Activated CD4-positive, alpha-beta memory T cell treated with anti-CD3 and anti-CD28 coated beads, Interleukin-2, amount 10 ng/mL, durations not matched to agents 7 days and 5 days (primary cell): Measurements from ENCODE around the gene TXLNB. TPM values are rescaled to one million over a fixed set of nuclear protein-coding genes. Genes with fewer than 3 reads are reported as not detected.

ENCODE experiments used
- CTCF ChIA-PET: fragments of 350-600 bp; sonication (Branson Sonifier 250); formaldehyde crosslinking; loops from one replicate; lab custom pipeline; 2021; ENCODE audit warnings: antibody characterized with exemption, inconsistent platforms; lab: Charles Lee
- POLR2A ChIA-PET: fragments of 350-600 bp; sonication (Branson Sonifier 250); formaldehyde crosslinking; loops from one replicate; lab custom pipeline; 2021; ENCODE audit warnings: antibody characterized with exemption; lab: Charles Lee
- DNase-seq: peaks from one replicate; pipeline ENCODE4 v3.0.0-alpha.2; 2020
- H3K27ac Mint-ChIP-seq: one replicate; pipeline ENCODE4 v1.8.0; 2021; ENCODE audit warnings: mild to moderate bottlenecking, mixed read lengths
- H3K27me3 Mint-ChIP-seq: one replicate; pipeline ENCODE4 v1.8.0; 2021; ENCODE audit warnings: mixed read lengths
- H3K36me3 Mint-ChIP-seq: one replicate; pipeline ENCODE4 v1.8.0; 2021; ENCODE audit warnings: low read depth, mixed read lengths
- H3K4me1 Mint-ChIP-seq: one replicate; pipeline ENCODE4 v1.8.0; 2021; ENCODE audit warnings: mixed read lengths
- H3K4me3 Mint-ChIP-seq: one replicate; pipeline ENCODE4 v1.8.0; 2021; ENCODE audit warnings: mild to moderate bottlenecking, mixed read lengths
- H3K9me3 Mint-ChIP-seq: one replicate; pipeline ENCODE4 v1.8.0; 2021; ENCODE audit warnings: mixed read lengths
- total RNA-seq, 2 experiments: library from RNA; stranded (reverse); gene quantifications; one replicate each; pipeline ENCODE4 v1.2.3, GENCODE V29; 2021

Gene TXLNB
- total RNA-seq, 2 experiments from 2014 or later: 0.60 to 0.90 TPM

- no peaks in the 10 kb centered on the region for H3K27me3 Mint-ChIP-seq
- H3K27ac Mint-ChIP-seq: no peak overlapping the region
- ChIA-PET CTCF (interaction anchor here (1.2 to 1.9 kb wide), 2 partner anchors 35 to 37 kb away, joined by 3 to 5 read pairs; partner anchors contain the start of gene TXLNB), POLR2A (interaction anchor here (1.6 to 3.4 kb wide), 2 partner anchors 36 to 106 kb away, joined by 3 to 8 read pairs; no protein-coding TSS in a partner anchor)
- DNase-seq: no peak
- H3K9me3 Mint-ChIP-seq: peaks cover 20% of the 10 kb centered on the region
- H3K4me3 Mint-ChIP-seq: no peak overlapping the region
- H3K4me1 Mint-ChIP-seq: peaks cover 31% of the 10 kb centered on the region
- H3K36me3 Mint-ChIP-seq: peaks cover 22% of the 10 kb centered on the region
These were observed 35.2 kb upstream of the TXLNB start for GRCh38 chr6:139327038-139327437.

DNA sequence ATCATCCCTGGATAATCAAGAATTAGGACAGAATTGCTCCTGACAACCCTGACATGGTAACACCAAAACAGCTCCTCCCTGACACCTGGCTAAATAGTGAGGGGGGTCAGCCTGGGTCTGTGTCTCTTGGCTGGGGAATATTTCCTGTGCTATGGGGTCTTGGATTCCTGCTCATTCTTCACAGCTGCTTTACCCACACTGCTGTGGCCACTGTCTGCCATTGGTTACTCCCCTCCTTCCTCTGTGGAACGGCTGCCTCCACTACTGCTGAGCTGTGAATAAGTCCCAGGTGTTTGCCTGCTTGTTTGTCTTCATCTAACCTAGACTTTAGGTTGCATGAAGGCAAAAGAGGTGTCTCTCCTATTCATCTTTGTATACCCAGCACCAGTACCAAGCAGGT, 33.9 kb upstream of the TXLNB start:
- Mint-ChIP-seq H3K27ac (peak overlapping the region; percentile 41), H3K4me1 (peaks cover 31% of the 10 kb centered on the region), H3K36me3 (peaks cover 22% of the 10 kb centered on the region), H3K27me3 (no peaks in the 10 kb centered on the region), H3K4me3 (no peak overlapping the region), H3K9me3 (peaks cover 22% of the 10 kb centered on the region)
- ChIA-PET POLR2A (interaction anchor here (0.9 to 1.3 kb wide), 3 partner anchors 34 to 205 kb away, joined by 3 to 4 read pairs (median 3); partner anchors contain the start of gene TXLNB), CTCF (interaction anchor here (1.0 to 1.9 kb wide), 3 partner anchors 10 to 75 kb away, joined by 3 to 5 read pairs (median 4); partner anchors contain the start of gene TXLNB)
- DNase-seq: no peak

DNA sequence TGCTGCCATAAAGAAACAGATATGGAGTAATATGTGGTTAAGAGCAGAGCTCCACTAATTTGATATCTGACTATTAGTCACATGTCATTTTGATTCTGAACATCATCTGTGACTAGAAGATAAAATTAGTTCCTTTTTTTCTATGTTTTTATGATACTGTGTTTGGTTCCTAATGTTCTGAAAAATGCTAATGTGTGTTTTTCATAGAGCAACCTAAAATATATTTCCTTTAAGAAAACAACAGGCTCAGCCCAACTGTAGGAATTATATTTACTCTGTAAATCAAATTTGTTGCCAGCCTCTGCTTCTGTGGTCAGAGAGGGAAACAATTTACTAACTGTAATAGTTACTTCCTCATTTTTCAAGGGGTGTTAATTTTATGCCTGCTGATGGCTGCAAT, 33.3 kb upstream of the TXLNB start:
- H3K27ac Mint-ChIP-seq: peak overlapping the region; percentile 16
- ChIA-PET CTCF (interaction anchor here (1.0 to 2.1 kb wide), 4 partner anchors 11 to 106 kb away, joined by 3 to 15 read pairs (median 4); partner anchors contain the start of gene TXLNB), POLR2A (interaction anchor here (0.9 to 2.7 kb wide), 6 partner anchors 11 to 206 kb away, joined by 3 to 6 read pairs (median 5); partner anchors contain the start of gene TXLNB)
- no peak for DNase-seq
- no peaks in the 10 kb centered on the region for H3K27me3 Mint-ChIP-seq
- H3K9me3 Mint-ChIP-seq: peaks cover 22% of the 10 kb centered on the region
- peaks cover 31% of the 10 kb centered on the region for H3K4me1 Mint-ChIP-seq
- H3K4me3 Mint-ChIP-seq: no peak overlapping the region
- H3K36me3 Mint-ChIP-seq: peaks cover 22% of the 10 kb centered on the region

DNA sequence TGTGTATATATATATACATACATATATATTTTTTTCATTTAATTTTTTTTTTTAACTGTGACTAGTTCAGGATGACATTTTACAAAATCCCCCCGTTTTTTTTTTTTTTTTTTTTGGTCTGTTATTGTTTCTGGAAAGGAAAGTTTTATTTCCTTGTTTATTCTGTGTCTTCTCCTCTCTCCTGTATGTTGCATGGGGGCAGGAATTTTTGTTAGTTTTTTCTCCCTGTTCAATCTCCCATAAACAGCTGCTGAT, 32.4 kb upstream of the TXLNB start:
- Mint-ChIP-seq H3K27ac (peak overlapping the region; percentile 96), H3K27me3 (no peaks in the 10 kb centered on the region), H3K4me3 (no peak overlapping the region), H3K9me3 (peaks cover 22% of the 10 kb centered on the region), H3K4me1 (peaks cover 31% of the 10 kb centered on the region), H3K36me3 (peaks cover 22% of the 10 kb centered on the region)
- ChIA-PET CTCF (interaction anchor here (0.8 to 2.1 kb wide), 8 partner anchors 12 to 193 kb away, joined by 3 to 17 read pairs (median 3); partner anchors contain the start of gene TXLNB), POLR2A (interaction anchor here (0.6 to 2.7 kb wide), 19 partner anchors 10 to 406 kb away, joined by 3 to 55 read pairs (median 4); partner anchors contain the start of genes CITED2, HECA and TXLNB)
- DNase-seq: no peak

GRCh38 chr6:139323511-139324300, 31.9 kb upstream of the TXLNB start:
- ChIA-PET POLR2A (interaction anchor here (0.6 to 2.7 kb wide), 19 partner anchors 10 to 406 kb away, joined by 3 to 55 read pairs (median 4); partner anchors contain the start of genes CITED2, HECA and TXLNB), CTCF (interaction anchor here (0.8 to 2.1 kb wide), 10 partner anchors 12 to 193 kb away, joined by 3 to 17 read pairs (median 3); partner anchors contain the start of gene TXLNB)
- Mint-ChIP-seq H3K27ac (peak overlapping the region; percentile 96), H3K36me3 (peaks cover 22% of the 10 kb centered on the region), H3K4me1 (peaks cover 31% of the 10 kb centered on the region), H3K9me3 (peaks cover 22% of the 10 kb centered on the region), H3K4me3 (peak overlapping the region; percentile 70), H3K27me3 (no peaks in the 10 kb centered on the region)
- peak; percentile 81 for DNase-seq

DNA sequence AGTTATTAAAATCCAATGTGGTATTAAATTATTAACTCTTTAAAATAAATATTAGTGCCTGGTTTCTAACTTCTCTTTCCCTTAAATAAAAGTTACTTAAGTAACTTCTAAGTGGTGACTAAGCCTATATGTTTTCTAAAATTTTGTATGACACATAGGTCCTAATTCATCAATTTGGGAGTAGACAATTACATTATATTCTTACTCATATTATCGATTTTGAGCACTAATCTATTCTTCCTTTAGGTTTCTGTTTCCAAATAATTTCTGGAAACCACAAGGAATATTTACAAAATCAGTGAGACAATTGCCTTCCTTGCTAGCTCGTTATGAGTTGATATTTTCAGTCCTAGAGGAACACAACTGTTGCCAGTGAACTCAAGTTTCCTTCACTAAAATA, 28.3 kb upstream of the TXLNB start:
- no peaks in the 10 kb centered on the region for H3K27me3 Mint-ChIP-seq
- ChIA-PET CTCF (interaction anchor here (1.4 kb wide), 1 partner anchor 195 kb away, joined by 5 read pairs; no protein-coding TSS in a partner anchor), POLR2A (interaction anchor here (0.6 kb wide), 1 partner anchor 334 kb away, joined by 3 read pairs; no protein-coding TSS in a partner anchor)
- no peak overlapping the region for H3K4me3 Mint-ChIP-seq
- DNase-seq: no peak
- H3K4me1 Mint-ChIP-seq: peaks cover 18% of the 10 kb centered on the region
- H3K9me3 Mint-ChIP-seq: peaks cover 20% of the 10 kb centered on the region
- H3K36me3 Mint-ChIP-seq: peaks cover 22% of the 10 kb centered on the region
- H3K27ac Mint-ChIP-seq: no peak overlapping the region

DNA sequence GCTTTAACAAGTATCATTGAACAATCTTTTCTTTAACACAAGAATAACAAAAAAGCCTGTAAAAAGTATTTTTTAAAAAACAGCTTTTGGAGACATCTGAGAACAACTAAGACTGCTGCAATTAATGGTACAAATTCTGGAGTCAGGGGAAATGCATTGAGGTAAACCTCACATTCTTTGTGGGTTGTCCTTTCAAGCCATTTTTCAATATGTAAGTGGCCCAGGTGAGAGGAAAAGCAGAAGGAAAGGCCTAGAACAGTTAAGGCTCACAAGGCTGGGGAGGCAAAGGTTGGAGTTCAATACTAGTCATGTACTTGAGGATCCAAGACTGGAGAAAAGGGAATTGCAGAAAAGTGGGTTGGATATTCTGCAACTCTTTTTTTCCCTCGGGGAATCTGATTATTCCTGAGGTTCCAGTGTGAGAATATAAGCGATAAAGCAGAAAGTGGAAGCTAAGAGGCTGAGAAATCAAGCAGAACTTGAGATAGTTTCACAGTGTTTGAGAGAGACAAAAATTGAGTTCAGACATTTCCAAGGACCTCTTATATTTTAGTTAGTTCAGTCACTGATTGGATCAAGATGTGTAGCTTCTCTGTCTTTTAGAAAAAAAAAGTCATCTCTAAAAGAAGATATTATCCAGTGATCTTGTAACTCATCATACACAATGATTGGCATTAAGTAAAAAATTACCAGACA, 25.0 kb upstream of the TXLNB start:
- H3K36me3 Mint-ChIP-seq: peaks cover 5% of the 10 kb centered on the region
- ChIA-PET POLR2A (interaction anchor here (1.0 kb wide), 1 partner anchor 25 kb away, joined by 4 read pairs; the partner anchor contains the start of gene TXLNB), CTCF (no interaction called here)
- no peak overlapping the region for H3K4me3 Mint-ChIP-seq
- peaks cover 6% of the 10 kb centered on the region for H3K9me3 Mint-ChIP-seq
- DNase-seq: no peak
- H3K27ac Mint-ChIP-seq: no peak overlapping the region
- no peaks in the 10 kb centered on the region for H3K4me1 Mint-ChIP-seq
- no peaks in the 10 kb centered on the region for H3K27me3 Mint-ChIP-seq

- ChIA-PET CTCF (interaction anchor here (0.7 to 1.0 kb wide), 2 partner anchors 22 to 198 kb away, joined by 3 read pairs; no protein-coding TSS in a partner anchor), POLR2A (interaction anchor here (1.3 kb wide), 1 partner anchor 10 kb away, joined by 6 read pairs; no protein-coding TSS in a partner anchor)
- no peaks in the 10 kb centered on the region for H3K27me3 Mint-ChIP-seq
- H3K4me3 Mint-ChIP-seq: no peak overlapping the region
- no peak for DNase-seq
- H3K27ac Mint-ChIP-seq: no peak overlapping the region
- H3K9me3 Mint-ChIP-seq: peaks cover 6% of the 10 kb centered on the region
- peaks cover 5% of the 10 kb centered on the region for H3K36me3 Mint-ChIP-seq
- no peaks in the 10 kb centered on the region for H3K4me1 Mint-ChIP-seq
These were observed 22.2 kb upstream of the TXLNB start for GRCh38 chr6:139313784-139314545.

GRCh38 chr6:139313229-139313628, 21.4 kb upstream of the TXLNB start:
- H3K9me3 Mint-ChIP-seq: peaks cover 2% of the 10 kb centered on the region
- no peak for DNase-seq
- POLR2A ChIA-PET: interaction anchor here (0.7 kb wide), 1 partner anchor 50 kb away, joined by 3 read pairs; no protein-coding TSS in a partner anchor
- no peaks in the 10 kb centered on the region for H3K27me3 Mint-ChIP-seq
- H3K4me1 Mint-ChIP-seq: peaks cover 2% of the 10 kb centered on the region
- no peak overlapping the region for H3K27ac Mint-ChIP-seq
- CTCF ChIA-PET: interaction anchor here (0.7 to 1.0 kb wide), 2 partner anchors 21 to 197 kb away, joined by 3 read pairs; no protein-coding TSS in a partner anchor
- H3K36me3 Mint-ChIP-seq: peaks cover 5% of the 10 kb centered on the region
- no peak overlapping the region for H3K4me3 Mint-ChIP-seq

DNA sequence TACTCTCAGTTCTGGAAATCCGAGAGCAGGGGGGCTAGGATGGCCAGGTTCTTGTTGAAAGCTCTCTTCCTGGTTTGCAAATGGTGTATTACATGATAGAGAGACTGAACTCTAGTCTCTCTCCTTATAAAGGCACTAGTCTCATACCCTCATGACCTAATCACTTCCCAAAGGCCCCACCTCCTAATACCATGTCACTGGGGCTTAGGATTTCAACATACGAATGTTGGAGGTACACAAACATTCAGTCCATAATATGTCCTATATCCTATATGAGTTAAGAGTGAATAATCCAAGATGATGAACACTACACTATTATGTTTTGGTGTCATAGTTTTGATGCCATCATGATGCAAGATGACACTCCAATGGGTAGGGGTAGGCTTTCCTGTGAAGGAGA, 20.0 kb upstream of the TXLNB start:
- no peak overlapping the region for H3K27ac Mint-ChIP-seq
- DNase-seq: no peak
- H3K4me1 Mint-ChIP-seq: peaks cover 6% of the 10 kb centered on the region
- CTCF ChIA-PET: interaction anchor here (0.7 kb wide), 1 partner anchor 53 kb away, joined by 3 read pairs; no protein-coding TSS in a partner anchor
- H3K4me3 Mint-ChIP-seq: no peak overlapping the region
- POLR2A ChIA-PET: no interaction called here
- H3K9me3 Mint-ChIP-seq: no peaks in the 10 kb centered on the region
- H3K27me3 Mint-ChIP-seq: no peaks in the 10 kb centered on the region
- H3K36me3 Mint-ChIP-seq: peaks cover 1% of the 10 kb centered on the region

DNA sequence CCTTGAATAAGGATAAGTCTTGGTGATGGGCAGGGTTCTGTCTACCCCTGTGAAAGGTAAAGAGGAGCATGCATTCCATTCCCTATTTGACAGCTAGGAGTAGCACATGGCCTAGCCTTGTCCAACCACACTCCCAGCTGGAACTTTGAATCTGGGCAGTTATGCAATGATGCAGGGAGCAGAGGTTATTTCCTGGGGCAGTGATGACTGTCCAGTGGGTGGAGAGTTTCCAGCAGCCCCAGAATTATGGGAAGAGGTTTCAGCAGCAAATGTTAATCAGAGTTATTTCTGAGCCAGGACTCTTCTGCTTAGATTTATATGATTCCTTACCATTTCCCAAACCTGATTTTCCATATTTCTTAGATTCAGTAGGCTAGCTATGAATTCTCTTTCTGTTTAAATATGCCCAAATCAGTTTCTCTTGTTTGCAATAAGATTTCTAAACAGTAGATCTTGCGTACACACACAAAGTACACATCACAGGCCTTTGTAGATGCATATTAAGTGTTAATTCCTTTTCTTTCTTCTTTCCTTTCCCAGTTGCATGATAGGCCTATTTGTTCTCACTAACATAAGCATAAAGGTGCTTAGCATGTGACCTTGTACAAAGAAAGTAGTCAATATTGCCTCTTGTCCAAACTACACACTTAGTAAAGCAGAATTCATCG, 17.3 kb upstream of the TXLNB start:
- no peaks in the 10 kb centered on the region for H3K9me3 Mint-ChIP-seq
- no peaks in the 10 kb centered on the region for H3K36me3 Mint-ChIP-seq
- peaks cover 6% of the 10 kb centered on the region for H3K4me1 Mint-ChIP-seq
- DNase-seq: no peak
- no peak overlapping the region for H3K4me3 Mint-ChIP-seq
- peaks cover 5% of the 10 kb centered on the region for H3K27me3 Mint-ChIP-seq
- POLR2A ChIA-PET: interaction anchor here (2.0 kb wide), 1 partner anchor 18 kb away, joined by 8 read pairs; the partner anchor contains the start of gene TXLNB
- no peak overlapping the region for H3K27ac Mint-ChIP-seq
- CTCF ChIA-PET: no interaction called here
